ENCODE results near the gene NCBP2.

NCBP2 gene

GRCh38 chr3:196968233-196969133 is 26.2 kb upstream of the NCBP2 start, which contains the start of gene PIGZ:
PIGZ (minus strand) TSS chr3:196968833; CDS start chr3:196952031, 16,802 bp downstream.
- no peak for TF ChIP-seq CTCF (IDR thresholded peaks at IDR 0.05; ENCODE audit: low read depth, low read length)
- peak within 1 kb of the TSS; percentile 58 to 63 for H3K4me3 ChIP-seq (replicated peaks in 1 of 2; ENCODE audit: low read depth in 2 of 2, low read length in 2 of 2)
- DNase-seq (ENCODE audit: low read depth in 2 of 2) = peak; percentile 27 to 51

GRCh38 chr3:196967412-196968232 is 25.3 kb upstream of the NCBP2 start:
- no peak for TF ChIP-seq CTCF (IDR thresholded peaks at IDR 0.05; ENCODE audit: low read depth, low read length)
- DNase-seq (ENCODE audit: low read depth in 2 of 2) = no peak
- peak overlapping the region; percentile 58 to 63 for H3K4me3 ChIP-seq (replicated peaks in 1 of 2; ENCODE audit: low read depth in 2 of 2, low read length in 2 of 2)

- no peak for DNase-seq (ENCODE audit: low read depth in 2 of 2)
- no peak overlapping the region for H3K4me3 ChIP-seq (replicated peaks in 1 of 2; ENCODE audit: low read depth in 2 of 2, low read length in 2 of 2)
- TF ChIP-seq CTCF (IDR thresholded peaks at IDR 0.05; ENCODE audit: low read depth, low read length) = no peak
Measured at GRCh38 chr3:196966526-196967401, 24.4 kb upstream of the NCBP2 start.

GRCh38 chr3:196965804-196966173 is 23.5 kb upstream of the NCBP2 start:
- H3K4me3 ChIP-seq (replicated peaks in 1 of 2; ENCODE audit: low read depth in 2 of 2, low read length in 2 of 2) = no peak overlapping the region
- no peak for TF ChIP-seq CTCF (IDR thresholded peaks at IDR 0.05; ENCODE audit: low read depth, low read length)
- DNase-seq (ENCODE audit: low read depth in 2 of 2) = no peak

- TF ChIP-seq CTCF (IDR thresholded peaks at IDR 0.05; ENCODE audit: low read depth, low read length) = no peak
- no peak for DNase-seq (ENCODE audit: low read depth in 2 of 2)
- no peak overlapping the region for H3K4me3 ChIP-seq (replicated peaks in 1 of 2; ENCODE audit: low read depth in 2 of 2, low read length in 2 of 2)
Measured at GRCh38 chr3:196965112-196965803, 22.9 kb upstream of the NCBP2 start.

GRCh38 chr3:196963631-196963953 is 21.3 kb upstream of the NCBP2 start:
- no peak for DNase-seq (ENCODE audit: low read depth in 2 of 2)
- TF ChIP-seq CTCF (IDR thresholded peaks at IDR 0.05; ENCODE audit: low read depth, low read length) = no peak
- no peak overlapping the region for H3K4me3 ChIP-seq (replicated peaks in 1 of 2; ENCODE audit: low read depth in 2 of 2, low read length in 2 of 2)
